Thoracic aorta (tissue), 2 donors: ENCODE results near the gene AADACL4. TPM values are rescaled to one million over a fixed set of nuclear protein-coding genes. Genes with fewer than 3 reads are reported as not detected.
"Not testable (repeated sequence)": the region's sequence is repeated elsewhere in the genome, so short reads cannot be mapped to it uniquely, and the experiment has no call there.

Experiments used
- ATAC-seq: fragments of 150-250 bp; one replicate; pipeline ENCODE4 v1.8.0; 2017; ENCODE audit warnings: low read depth; ENCODE audit not compliant: insufficient number of reproducible peaks, low FRiP score
- DNase-seq: peaks from one replicate; pipeline ENCODE4 v3.0.0-alpha.2; 2020; ENCODE audit warnings: low spot score
- H3K27ac ChIP-seq, 2 donors: fragments of 200-600 bp; sonication (generic); 1 replicate in 1 of 2; 2 replicates in 1 of 2; pipeline ENCODE4 v1.5.1; 2016; ENCODE audit warnings: mild to moderate bottlenecking in 2 of 2, moderate library complexity in 2 of 2
- H3K27me3 ChIP-seq: fragments of 200-600 bp; sonication (generic); replicated peaks from 2 replicates; pipeline ENCODE4 v1.6.0; 2016; ENCODE audit warnings: mild to moderate bottlenecking; ENCODE audit not compliant: insufficient read depth
- H3K36me3 ChIP-seq: fragments of 200-600 bp; sonication (generic); one replicate; pipeline ENCODE4 v1.5.1; 2016
- H3K4me1 ChIP-seq, 2 donors: fragments of 200-600 bp; sonication (generic); 1 replicate in 1 of 2; 2 replicates in 1 of 2; pipeline versions ENCODE4 v1.5.1 to v1.6.0; 2016; ENCODE audit warnings: low read depth in 2 of 2, mild to moderate bottlenecking in 1 of 2; ENCODE audit not compliant: control insufficient read depth in 1 of 2
- H3K4me3 ChIP-seq: fragments of 200-600 bp; sonication (generic); 2 replicates; pipeline ENCODE4 v1.5.1; 2016; ENCODE audit warnings: mild to moderate bottlenecking
- H3K9me3 ChIP-seq: fragments of 200-600 bp; sonication (generic); 2 replicates; pipeline ENCODE4 v1.5.1; 2016
- total RNA-seq, 2 donors: library from RNA; depleted of rRNA; stranded (reverse); fragments of >200 nt; gene quantifications; one replicate each; pipeline versions ENCODE4 v1.1.0 to v1.2.3, GENCODE V29; 2016
- TF ChIP-seq, protein P1 (sequence below): fragments of 200-600 bp; sonication (generic); IDR thresholded peaks from one replicate; pipeline ENCODE4 v1.5.1; 2019; ENCODE audit warnings: antibody characterized with exemption

The AADACL4 gene
- total RNA-seq, 2 donors from 2014 or later: not detected

DNA sequence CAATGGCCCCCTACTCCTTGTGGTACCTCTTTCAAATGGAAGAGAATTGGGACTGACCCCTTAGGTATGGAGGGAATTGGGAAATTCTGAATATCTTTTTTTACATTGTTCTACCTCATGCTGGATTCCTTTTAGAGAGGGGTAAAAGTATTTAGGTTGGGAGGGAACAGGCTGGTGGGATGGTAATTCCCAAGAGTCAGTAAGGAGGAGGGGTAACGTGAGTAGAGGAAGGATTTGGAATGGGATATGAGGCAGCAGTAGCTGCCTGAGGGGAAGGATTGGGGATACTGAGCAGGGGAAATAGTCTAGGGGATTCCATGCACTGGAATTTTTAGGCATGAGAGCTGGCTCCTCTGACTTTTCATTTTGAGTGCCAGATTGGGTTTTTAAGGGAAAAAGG, 68.2 kb downstream of the AADACL4 start:
- H3K4me1 ChIP-seq: no peaks in the 10 kb centered on the region
- no peak for DNase-seq
- H3K9me3 ChIP-seq: no peaks in the 10 kb centered on the region
- H3K27me3 ChIP-seq: no peaks in the 10 kb centered on the region
- TF ChIP-seq, protein P1, sequence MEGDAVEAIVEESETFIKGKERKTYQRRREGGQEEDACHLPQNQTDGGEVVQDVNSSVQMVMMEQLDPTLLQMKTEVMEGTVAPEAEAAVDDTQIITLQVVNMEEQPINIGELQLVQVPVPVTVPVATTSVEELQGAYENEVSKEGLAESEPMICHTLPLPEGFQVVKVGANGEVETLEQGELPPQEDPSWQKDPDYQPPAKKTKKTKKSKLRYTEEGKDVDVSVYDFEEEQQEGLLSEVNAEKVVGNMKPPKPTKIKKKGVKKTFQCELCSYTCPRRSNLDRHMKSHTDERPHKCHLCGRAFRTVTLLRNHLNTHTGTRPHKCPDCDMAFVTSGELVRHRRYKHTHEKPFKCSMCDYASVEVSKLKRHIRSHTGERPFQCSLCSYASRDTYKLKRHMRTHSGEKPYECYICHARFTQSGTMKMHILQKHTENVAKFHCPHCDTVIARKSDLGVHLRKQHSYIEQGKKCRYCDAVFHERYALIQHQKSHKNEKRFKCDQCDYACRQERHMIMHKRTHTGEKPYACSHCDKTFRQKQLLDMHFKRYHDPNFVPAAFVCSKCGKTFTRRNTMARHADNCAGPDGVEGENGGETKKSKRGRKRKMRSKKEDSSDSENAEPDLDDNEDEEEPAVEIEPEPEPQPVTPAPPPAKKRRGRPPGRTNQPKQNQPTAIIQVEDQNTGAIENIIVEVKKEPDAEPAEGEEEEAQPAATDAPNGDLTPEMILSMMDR: no peak
- H3K4me3 ChIP-seq: no peak overlapping the region
- no peak overlapping the region for H3K27ac ChIP-seq
- no peak for ATAC-seq
- H3K36me3 ChIP-seq: no peaks in the 10 kb centered on the region

DNA sequence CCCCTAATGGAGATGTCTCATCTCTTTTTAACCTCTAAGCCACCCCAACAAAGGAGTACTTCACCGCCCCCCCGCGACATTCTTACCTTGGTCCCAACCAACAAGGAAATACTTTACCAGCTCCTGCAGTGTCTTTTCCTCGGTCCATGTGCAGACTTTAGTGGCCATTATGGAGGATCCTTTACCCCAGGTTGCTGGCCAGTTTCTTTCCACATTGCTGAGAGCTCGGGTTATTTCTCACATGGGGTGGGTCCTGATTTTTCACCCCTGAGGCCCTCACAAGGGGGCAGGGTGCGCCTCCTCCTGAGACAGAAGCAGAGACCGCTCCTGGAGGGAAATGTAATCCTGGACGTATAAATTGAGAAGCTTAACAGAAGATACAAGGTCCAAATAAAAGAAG, 69.0 kb downstream of the AADACL4 start:
- H3K27me3 ChIP-seq: no peaks in the 10 kb centered on the region
- H3K4me1 ChIP-seq: no peaks in the 10 kb centered on the region
- H3K36me3 ChIP-seq: no peaks in the 10 kb centered on the region
- no peaks in the 10 kb centered on the region for H3K9me3 ChIP-seq
- ATAC-seq: no peak
- H3K27ac ChIP-seq: no peak overlapping the region
- DNase-seq: no peak
- TF ChIP-seq, protein P1: no peak
- H3K4me3 ChIP-seq: no peak overlapping the region

DNA sequence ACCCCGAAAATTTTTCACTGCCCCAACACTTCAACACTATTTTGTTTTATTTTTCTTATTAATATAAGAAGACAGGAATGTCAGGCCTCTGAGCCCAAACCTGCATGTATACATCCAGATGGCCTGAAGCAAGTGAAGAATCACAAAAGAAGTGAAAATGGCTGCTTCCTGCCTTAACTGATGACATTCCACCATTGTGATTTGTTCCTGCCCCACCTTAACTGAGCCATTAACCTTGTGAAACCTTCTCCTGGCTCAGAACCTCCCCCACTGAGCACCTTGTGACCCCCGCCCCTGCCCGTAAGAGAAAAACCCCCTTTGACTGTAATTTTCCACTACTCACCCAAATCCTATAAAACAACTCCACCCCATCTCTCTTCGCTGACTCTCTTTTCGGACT, 69.8 kb downstream of the AADACL4 start:
- H3K4me3 ChIP-seq, H3K4me1 ChIP-seq, H3K27ac ChIP-seq, H3K36me3 ChIP-seq, H3K9me3 ChIP-seq, H3K27me3 ChIP-seq, DNase-seq, ATAC-seq: not testable (repeated sequence)

DNA sequence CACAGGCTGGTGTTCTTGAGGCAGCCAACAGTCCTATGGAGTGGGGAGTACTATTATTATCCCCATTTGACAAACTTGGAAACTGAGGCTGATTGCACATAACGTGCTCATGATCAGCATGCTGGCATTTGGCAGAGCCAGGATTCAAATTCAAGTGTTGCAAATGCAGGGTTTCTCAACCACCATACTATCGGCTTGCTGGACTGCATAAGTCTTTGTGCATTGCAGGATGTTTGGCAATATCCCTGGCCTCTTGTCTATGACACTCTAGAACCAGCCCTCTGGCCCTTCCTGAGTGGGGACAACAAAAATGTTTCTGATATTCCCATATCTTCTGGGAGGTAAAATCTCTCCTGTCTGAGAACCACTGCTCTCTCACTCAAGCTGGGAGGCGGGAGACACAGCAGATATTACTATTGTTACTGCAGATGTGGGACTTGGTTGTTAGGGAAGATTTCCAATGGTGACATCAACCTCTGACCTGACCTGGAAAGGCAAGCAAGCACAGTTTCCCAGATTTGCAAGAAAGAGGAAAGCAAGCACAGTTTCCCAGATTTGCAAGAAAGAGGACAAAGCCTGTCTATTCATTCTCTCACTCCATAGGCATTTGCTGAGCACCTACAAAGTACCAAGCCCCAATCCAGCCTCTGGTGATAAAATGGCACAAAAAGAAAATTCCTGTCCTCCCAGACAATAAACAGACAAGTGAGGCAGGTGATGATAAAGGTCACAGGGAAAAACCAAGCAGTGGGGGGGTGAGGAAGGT, 71.0 kb downstream of the AADACL4 start:
- no peaks in the 10 kb centered on the region for H3K36me3 ChIP-seq
- no peak overlapping the region for H3K27ac ChIP-seq
- no peak for ATAC-seq
- H3K27me3 ChIP-seq: no peaks in the 10 kb centered on the region
- TF ChIP-seq, protein P1: no peak
- H3K4me1 ChIP-seq: no peaks in the 10 kb centered on the region
- H3K4me3 ChIP-seq: no peak overlapping the region
- H3K9me3 ChIP-seq: no peaks in the 10 kb centered on the region
- no peak for DNase-seq

DNA sequence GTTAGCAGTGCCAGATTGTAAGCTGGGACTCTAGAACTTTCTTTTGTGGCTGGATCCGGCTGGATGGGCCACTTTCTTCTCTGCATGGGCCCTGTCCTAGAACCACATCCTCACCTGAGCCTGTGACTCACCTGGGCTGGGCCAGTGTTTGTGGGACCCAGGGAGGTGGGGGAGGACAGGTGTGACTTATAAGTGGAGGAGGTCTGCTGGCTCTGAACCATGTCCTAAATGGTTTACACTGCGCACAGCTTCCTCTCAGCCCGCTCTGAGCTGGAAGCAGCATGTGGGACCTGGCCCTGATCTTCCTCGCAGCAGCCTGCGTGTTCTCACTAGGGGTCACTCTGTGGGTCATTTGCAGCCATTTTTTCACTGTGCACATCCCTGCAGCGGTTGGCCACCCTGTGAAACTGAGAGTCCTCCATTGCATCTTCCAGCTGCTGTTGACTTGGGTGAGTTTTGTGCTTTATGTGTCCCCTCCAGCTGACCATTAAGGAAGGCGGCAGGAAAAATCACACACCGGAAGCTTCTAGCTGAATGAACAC, 72.1 kb downstream of the AADACL4 start, which contains the start of gene AADACL3:
Gene AADACL3 (plus strand): TSS at position 215 of the 542 bp plus-strand sequence. CDS start 67 bp downstream, at position 282.
- no peak for ATAC-seq
- H3K27me3 ChIP-seq: no peaks in the 10 kb centered on the region
- no peak within 1 kb of the TSS for H3K27ac ChIP-seq
- no peak for DNase-seq
- H3K9me3 ChIP-seq: no peaks in the 10 kb centered on the region
- no peaks in the 10 kb centered on the region for H3K36me3 ChIP-seq
- H3K4me1 ChIP-seq: no peaks in the 10 kb centered on the region
- TF ChIP-seq, protein P1: no peak
- H3K4me3 ChIP-seq: no peak within 1 kb of the TSS

Other genes starting within 250 kb of the AADACL4 start
- gene DHRS3, start 25.9 kb upstream of the AADACL4 start, total RNA-seq: 100 to 1,000 TPM in 1 of 2 donors, 10 to 100 TPM in 1; 65.9 to 150 TPM
- not detected for gene AADACL3, start 72.0 kb downstream of the AADACL4 start, total RNA-seq
- gene CFAP107, start 102.1 kb downstream of the AADACL4 start, total RNA-seq: not detected
- not detected for gene PRAMEF12, start 129.7 kb downstream of the AADACL4 start, total RNA-seq
- gene PRAMEF1, start 147.3 kb downstream of the AADACL4 start, total RNA-seq: not detected
- gene PRAMEF11, start 187.3 kb downstream of the AADACL4 start, total RNA-seq: not detected
- gene HNRNPCL1, start 204.6 kb downstream of the AADACL4 start, total RNA-seq: not detected
- not detected for gene PRAMEF2, start 213.0 kb downstream of the AADACL4 start, total RNA-seq
- not detected for gene PRAMEF4, start 242.1 kb downstream of the AADACL4 start, total RNA-seq